GM12891 (cell line): ENCODE measurements around the gene NRXN3.

Source experiments
- DNase-seq: peaks from one replicate; pipeline ENCODE4 v3.0.0; 2011; ENCODE audit warnings: low spot score; ENCODE audit not compliant: insufficient read length
- FAIRE-seq: peaks from 2 replicates; lab custom pipeline; 2011; peaks lifted over from hg19 to GRCh38; lab: Jason Lieb, UNC
- PAX5 ChIP-seq: IDR thresholded peaks from 2 replicates; pipeline ENCODE4 v1.6.1; 2011; ENCODE audit warnings: low read length, moderate library complexity, mild to moderate bottlenecking; ENCODE audit not compliant: insufficient read depth, severe bottlenecking
- POLR2A ChIP-seq: IDR thresholded peaks from 2 replicates; pipeline ENCODE4 v1.6.1; 2011; ENCODE audit warnings: low read depth, low read length, control low read depth
- POLR2AphosphoS5 ChIP-seq: IDR thresholded peaks from 2 replicates; pipeline ENCODE4 v1.6.1; 2011; ENCODE audit warnings: low read depth, low read length, control low read depth
- POU2F2 ChIP-seq: IDR thresholded peaks from 2 replicates; pipeline ENCODE4 v1.6.1; 2011; ENCODE audit warnings: low read depth, mild to moderate bottlenecking, control low read depth, low read length, moderate library complexity
- SPI1 ChIP-seq: IDR thresholded peaks from 2 replicates; pipeline ENCODE4 v1.6.1; 2011; ENCODE audit warnings: low read depth, low read length, control low read depth
- TAF1 ChIP-seq: IDR thresholded peaks from 2 replicates; pipeline ENCODE4 v1.6.1; 2011; ENCODE audit warnings: low read depth, low read length, control low read depth

Gene NRXN3

DNA sequence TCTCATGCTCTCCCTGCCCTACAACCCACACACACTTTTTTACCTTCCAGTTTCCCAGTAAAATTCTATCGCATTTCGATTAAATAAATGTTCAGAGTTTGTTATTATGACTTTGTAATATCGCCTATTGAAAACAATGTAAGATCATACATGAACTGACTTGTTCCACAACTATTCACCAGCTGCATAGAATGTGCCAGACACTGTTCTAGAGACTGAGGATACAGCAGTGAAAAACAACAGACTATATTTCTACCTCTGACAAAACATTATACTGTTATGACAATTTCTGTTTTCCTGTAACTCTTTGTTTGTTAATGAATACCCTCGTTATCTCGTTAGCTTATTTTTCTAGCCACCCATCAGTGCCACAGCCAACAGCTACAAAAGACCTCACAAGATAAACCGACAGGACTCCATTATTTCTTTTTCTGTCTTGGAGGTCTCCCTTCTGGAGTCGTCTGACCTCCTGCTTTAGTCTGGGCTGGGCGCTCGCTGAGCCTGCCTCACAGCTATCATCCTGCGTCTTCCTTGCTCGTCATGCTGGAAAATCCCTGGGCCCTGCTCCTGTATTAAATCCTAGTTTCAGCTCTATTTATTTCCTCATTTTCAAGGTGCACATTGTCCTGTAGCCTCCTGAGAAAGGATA, 1542.3 kb downstream of the NRXN3 start:
- TF ChIP-seq POLR2AphosphoS5 (no peak), PAX5 (no peak), POU2F2 (no peak), TAF1 (no peak), SPI1 (no peak), POLR2A (no peak)
- no peak for FAIRE-seq

DNA sequence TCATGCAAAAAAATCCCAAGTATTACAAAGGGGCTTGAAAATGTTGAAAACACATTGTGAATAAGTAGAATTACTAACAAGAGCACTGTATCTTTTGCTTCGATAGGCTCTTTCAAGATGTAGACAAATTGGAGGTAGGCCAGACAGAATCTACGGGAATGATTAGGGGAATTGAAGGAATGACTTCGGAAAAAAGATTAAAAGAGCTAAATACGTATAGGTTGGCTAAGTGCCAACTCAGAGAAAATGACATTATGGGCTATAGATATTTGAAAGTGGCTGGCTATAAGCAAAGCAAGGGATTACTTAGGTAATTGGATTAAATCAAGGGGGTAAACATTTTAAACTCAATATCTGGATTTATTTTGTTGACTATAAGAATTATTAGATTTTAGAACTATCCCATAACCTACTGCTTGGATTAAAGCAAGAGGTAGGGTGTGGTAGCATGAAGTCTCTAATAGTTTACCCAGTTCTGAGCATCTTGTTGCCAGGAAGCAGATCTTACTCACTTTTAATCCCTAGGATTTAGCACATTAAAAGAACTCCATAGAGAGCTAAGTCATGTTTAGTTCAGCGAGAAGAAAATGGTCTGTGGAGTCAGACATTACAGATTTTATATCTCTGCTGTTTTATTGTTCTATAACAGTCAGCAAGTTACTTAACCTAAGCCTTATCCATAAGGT, 1551.4 kb downstream of the NRXN3 start:
- DNase-seq = no peak
- no peak for TF ChIP-seq TAF1
- no peak for TF ChIP-seq PAX5
- no peak for TF ChIP-seq SPI1
- no peak for TF ChIP-seq POLR2A
- TF ChIP-seq POU2F2 = no peak
- no peak for TF ChIP-seq POLR2AphosphoS5

More for the DNA sequence above, 1542.3 kb downstream of the NRXN3 start:
- DNase-seq = no peak

DNA sequence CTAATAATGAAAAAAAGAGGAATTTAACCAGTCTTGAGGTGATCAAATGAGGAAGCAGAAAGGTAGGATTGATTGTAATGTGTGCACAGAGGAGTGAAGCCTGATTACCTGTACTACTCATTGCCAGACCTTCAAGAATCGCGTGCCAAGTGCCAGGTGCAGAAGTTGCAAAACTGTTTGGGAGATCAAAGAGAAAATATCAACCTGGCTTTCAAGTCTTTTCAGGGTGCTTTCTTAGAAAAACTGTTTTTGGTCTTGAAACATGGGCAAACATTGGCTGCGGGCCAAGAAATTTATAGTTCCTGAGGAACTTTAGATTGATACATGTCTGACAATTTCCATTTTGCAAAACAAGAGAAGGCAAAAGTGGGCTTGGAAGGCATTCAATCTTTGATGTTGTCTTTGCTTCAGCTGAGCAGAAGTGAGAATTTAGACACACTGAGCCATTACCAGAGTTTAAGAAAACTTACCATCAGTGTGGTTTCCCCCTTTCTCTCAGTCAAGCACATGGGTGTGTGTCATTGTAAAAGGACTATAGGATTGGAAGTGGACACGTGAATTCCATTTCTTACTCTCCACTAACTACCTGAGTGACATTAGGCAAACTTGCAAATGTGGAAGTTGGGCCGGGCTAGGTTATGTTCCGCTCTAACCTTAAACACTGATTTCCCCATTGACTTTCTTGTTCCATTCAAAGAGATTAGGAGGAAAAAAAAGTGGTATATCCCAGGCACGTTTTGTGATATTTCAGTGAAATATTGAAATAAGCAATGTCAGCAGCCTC, 1555.0 kb downstream of the NRXN3 start:
- FAIRE-seq (no peak), DNase-seq (no peak)
- no peak for TF ChIP-seq PAX5
- TF ChIP-seq SPI1 = no peak
- no peak for TF ChIP-seq POLR2A
- TF ChIP-seq POLR2AphosphoS5 = no peak
- no peak for TF ChIP-seq TAF1
- TF ChIP-seq POU2F2 = no peak

More for the DNA sequence above, 1551.4 kb downstream of the NRXN3 start:
- no peak for FAIRE-seq

DNA sequence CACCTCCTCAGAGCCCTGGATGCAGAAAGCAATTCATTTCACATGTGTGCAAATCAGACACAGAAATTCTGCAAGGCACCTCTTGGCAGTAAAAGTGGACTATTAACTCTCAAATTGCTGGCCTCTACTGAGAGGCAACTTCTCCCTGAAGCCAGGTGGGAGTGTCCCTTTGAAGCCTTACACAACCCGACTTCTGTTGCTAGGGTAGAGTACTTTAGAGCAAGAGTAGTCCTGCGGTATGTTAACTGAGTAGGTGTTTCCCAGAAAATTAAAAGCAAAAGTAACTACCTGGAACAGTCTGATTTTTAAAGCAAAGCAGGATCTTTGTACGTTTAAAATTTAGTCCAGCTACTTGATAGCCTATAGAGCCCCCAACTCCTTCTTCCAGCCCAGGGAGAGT, 1557.7 kb downstream of the NRXN3 start:
- DNase-seq (no peak), FAIRE-seq (no peak)
- no peak for TF ChIP-seq POLR2A
- TF ChIP-seq POLR2AphosphoS5 = no peak
- no peak for TF ChIP-seq SPI1
- TF ChIP-seq TAF1 = no peak
- TF ChIP-seq PAX5 = no peak
- TF ChIP-seq POU2F2 = no peak

DNA sequence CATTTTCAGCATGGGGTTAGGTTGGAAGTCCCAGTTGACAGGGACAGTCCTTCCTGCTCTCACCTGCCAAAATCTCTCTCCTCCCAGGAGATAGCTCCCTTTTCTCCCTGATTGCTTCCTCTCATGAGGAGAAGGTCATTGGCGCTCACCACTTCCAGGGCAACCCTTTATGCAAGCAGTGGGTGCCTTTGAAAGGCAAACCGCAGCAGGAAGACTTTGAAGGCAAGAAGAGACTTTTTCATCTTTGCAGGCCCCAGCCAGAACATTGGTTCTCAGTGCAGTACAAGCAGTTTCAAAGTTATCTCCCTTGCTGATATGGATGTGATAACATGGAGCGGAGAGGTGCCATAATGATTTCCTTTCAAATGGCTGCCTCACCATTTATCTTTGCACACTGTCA, 1558.2 kb downstream of the NRXN3 start:
- FAIRE-seq (no peak), DNase-seq (no peak)
- TF ChIP-seq SPI1 (no peak), TAF1 (no peak), POLR2AphosphoS5 (no peak), POU2F2 (no peak), PAX5 (no peak), POLR2A (no peak)

DNA sequence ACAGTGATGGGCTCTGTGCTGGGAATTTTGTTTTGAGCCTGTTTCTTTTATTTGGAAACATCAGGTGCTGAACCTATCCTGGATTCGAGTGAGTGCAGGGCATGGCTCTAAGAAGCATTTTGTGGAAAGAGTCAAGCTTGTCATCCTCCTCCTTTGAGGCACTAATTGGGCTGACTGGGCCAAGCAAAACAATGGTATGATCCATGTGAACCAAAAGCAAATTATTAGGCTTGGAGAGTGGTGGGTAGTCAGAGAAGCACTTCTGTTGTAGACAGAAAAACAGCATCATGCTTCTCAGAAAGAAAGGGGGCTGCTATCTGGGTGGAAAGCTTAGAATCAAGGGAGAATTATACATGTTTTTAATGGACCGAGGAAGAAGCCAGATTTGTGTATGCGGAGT, 1559.6 kb downstream of the NRXN3 start:
- DNase-seq (no peak), FAIRE-seq (no peak)
- TF ChIP-seq SPI1 (no peak), POLR2AphosphoS5 (no peak), POU2F2 (no peak), TAF1 (no peak), POLR2A (no peak), PAX5 (no peak)

DNA sequence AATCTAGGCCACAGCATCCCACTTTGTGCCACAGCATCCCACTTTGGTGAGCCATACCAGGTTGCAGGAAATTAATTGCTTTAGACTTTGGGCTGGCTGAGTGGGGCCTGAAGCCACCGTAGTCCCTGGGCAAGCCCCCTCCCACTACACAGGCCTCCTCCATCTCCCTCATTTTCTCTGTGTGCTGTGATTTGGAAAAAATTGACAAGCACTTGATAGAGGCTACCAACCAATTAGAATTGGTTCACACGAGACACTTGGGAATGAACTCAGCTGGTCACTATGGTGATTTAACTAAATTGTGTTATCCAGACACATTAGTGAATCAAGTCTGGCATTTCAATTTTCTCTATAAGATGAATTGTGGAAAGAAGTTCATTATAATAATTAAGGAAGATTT, 1560.0 kb downstream of the NRXN3 start:
- FAIRE-seq = no peak
- TF ChIP-seq POU2F2 = no peak
- no peak for DNase-seq

DNA sequence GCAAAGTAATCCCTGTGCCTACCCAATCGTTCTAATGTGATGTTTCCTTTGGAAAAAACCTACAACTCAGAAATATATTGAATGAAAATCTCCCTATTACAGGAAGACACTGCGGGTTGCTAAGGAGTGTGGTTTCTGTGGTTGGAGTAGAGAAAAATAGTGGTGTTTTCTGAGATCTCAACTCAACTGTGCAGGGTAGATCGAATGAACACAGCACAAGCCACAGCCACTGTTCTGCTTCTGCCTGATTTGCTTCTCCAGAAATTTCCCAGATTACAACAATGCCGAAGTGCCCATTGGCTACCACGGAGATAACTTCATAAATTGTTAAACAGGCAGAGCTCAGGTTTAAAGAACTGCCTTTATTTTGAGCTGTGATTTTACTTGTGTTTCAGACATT, 1560.8 kb downstream of the NRXN3 start:
- FAIRE-seq = no peak
- DNase-seq = no peak
- TF ChIP-seq SPI1 = no peak
- no peak for TF ChIP-seq TAF1
- TF ChIP-seq POU2F2 = no peak
- TF ChIP-seq POLR2AphosphoS5 = no peak
- no peak for TF ChIP-seq PAX5
- no peak for TF ChIP-seq POLR2A
